Panc1 (cell line): ENCODE results near the gene ZFYVE21. TPM values are rescaled to one million over a fixed set of nuclear protein-coding genes. Genes with fewer than 3 reads are reported as not detected.

ENCODE experiments used
- ATAC-seq: fragments of 200-7000 bp; cut with Tn5 transposase; 2 replicates; pipeline ENCODE4 v1.9.1; 2020; ENCODE audit warnings: mild to moderate bottlenecking, moderate library complexity
- BruUV-seq: library from RNA; stranded (reverse); fragments of 400-500 nt; replicated peaks from 2 replicates; lab custom pipeline; 2021; lab: Mats Ljungman, UMichigan
- CTCF ChIA-PET: fragments of 300-600 bp; sonication (Branson Sonifier 250); formaldehyde crosslinking; loops from one replicate; lab custom pipeline; 2022; ENCODE audit warnings: antibody characterized with exemption; lab: Charles Lee
- POLR2A ChIA-PET: fragments of 300-600 bp; sonication (Branson Sonifier 250); formaldehyde crosslinking; loops from one replicate; lab custom pipeline; 2022; ENCODE audit warnings: antibody characterized with exemption; lab: Charles Lee
- DNase-seq: peaks from one replicate; pipeline ENCODE4 v3.0.0-alpha.2; 2010; ENCODE audit warnings: low read depth, low spot score
- H3K27ac ChIP-seq: 2 replicates; pipeline ENCODE4 v1.5.1; 2011; ENCODE audit warnings: mild to moderate bottlenecking, low read length, inconsistent platforms
- H3K27me3 ChIP-seq: fragments of 200-500 bp; sonication (Bioruptor generic); 2 replicates; pipeline ENCODE4 v1.6.0; 2014; ENCODE audit warnings: low read length, inconsistent platforms; ENCODE audit not compliant: control insufficient read depth, insufficient read depth
- H3K36me3 ChIP-seq: fragments of 200-500 bp; sonication (Bioruptor generic); 2 replicates; pipeline ENCODE4 v1.5.1; 2014; ENCODE audit warnings: inconsistent platforms, mild to moderate bottlenecking, low read length, moderate library complexity; ENCODE audit not compliant: control insufficient read depth, insufficient read depth
- H3K4me1 ChIP-seq: 2 replicates; pipeline ENCODE4 v1.5.1; 2011; ENCODE audit warnings: inconsistent platforms, mild to moderate bottlenecking, low read length, moderate library complexity; ENCODE audit not compliant: control insufficient read depth, insufficient read depth
- H3K4me3 ChIP-seq, 2 experiments: 2 replicates each; pipeline ENCODE4 v1.5.1; 2011 to 2012; ENCODE audit warnings: low read depth in 2 of 2, low read length in 2 of 2, mild to moderate bottlenecking in 2 of 2, inconsistent platforms in 1 of 2, moderate library complexity in 1 of 2
- H3K9me3 ChIP-seq: fragments of 200-500 bp; sonication (Bioruptor generic); 2 replicates; pipeline ENCODE4 v1.5.1; 2014; ENCODE audit warnings: low read depth, mild to moderate bottlenecking, inconsistent platforms, low read length, moderate library complexity; ENCODE audit not compliant: control insufficient read depth, insufficient read depth
- CTCF ChIP-seq: fragments of 450-650 bp; IDR thresholded peaks from 2 replicates; pipeline ENCODE4 v1.5.1; 2017; ENCODE audit warnings: mild to moderate bottlenecking
- POLR2AphosphoS5 ChIP-seq: IDR thresholded peaks from 2 replicates; pipeline ENCODE4 v1.6.1; 2012; ENCODE audit warnings: mild to moderate bottlenecking, low read depth, low read length, moderate library complexity
- SIN3A ChIP-seq: IDR thresholded peaks from 2 replicates; pipeline ENCODE4 v1.6.1; 2012; ENCODE audit warnings: low read depth, mild to moderate bottlenecking, low read length, moderate library complexity, borderline replicate concordance; ENCODE audit not compliant: insufficient read depth
- TCF7L2 ChIP-seq: IDR thresholded peaks from 2 replicates; pipeline ENCODE4 v1.6.1; 2011; ENCODE audit warnings: mild to moderate bottlenecking, low read depth, low read length, inconsistent platforms
- in situ Hi-C: cut with HindIII; loops from 2 replicates; pipeline ENCODE4 v1.10.0; 2016; ENCODE audit warnings: low sequenced_read_pairs, low pct_unique_long_range_greater_than_20kb
- intact Hi-C: fragments of 100-400 bp; cut with micrococcal nuclease; formaldehyde crosslinking; loops from one replicate; pipeline ENCODE4 v1.10.0; 2022; ENCODE audit not compliant: unreplicated experiment
- total RNA-seq: library from RNA; stranded (reverse); gene quantifications from one replicate; pipeline ENCODE4 v1.2.1, GENCODE V29; 2021; ENCODE audit not compliant: unreplicated experiment
- TF ChIP-seq, protein P1 (sequence below), 2 experiments: IDR thresholded peaks; 2 replicates each; pipeline ENCODE4 v1.6.1; 2011 to 2012; ENCODE audit warnings: low read depth in 2 of 2, control low read depth in 1 of 2, low read length in 1 of 2, mild to moderate bottlenecking in 1 of 2, moderate library complexity in 1 of 2; ENCODE audit not compliant: insufficient read depth in 1 of 2

ZFYVE21 gene
- total RNA-seq, 1 experiment from 2014 or later: 41.8 TPM

DNA sequence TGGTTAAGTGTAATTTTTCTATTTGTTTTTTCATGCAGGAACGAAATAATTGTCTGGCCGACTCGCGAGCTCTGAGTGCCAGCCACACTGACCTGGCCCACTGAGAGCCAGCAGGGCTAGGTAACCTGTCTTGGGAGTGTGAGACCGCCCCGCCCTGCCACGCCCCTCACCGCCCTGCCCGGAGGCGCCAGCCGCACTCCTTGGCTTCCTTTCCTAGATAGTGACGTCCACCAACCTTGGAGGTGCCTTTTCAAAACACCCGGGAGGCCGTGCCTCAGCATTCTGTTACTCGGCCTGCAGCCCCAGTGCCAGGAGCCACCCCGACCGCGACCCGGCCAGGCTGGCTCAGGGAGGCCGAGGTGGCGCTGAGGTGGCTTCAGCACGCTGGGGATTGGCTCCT, 22.1 kb upstream of the ZFYVE21 start:
- Histone ChIP-seq H3K27ac (no peak overlapping the region), H3K36me3 (peaks cover 2% of the 10 kb centered on the region; the same call in 1 of the 2 replicates), H3K4me1 (peaks cover 25% of the 10 kb centered on the region), H3K4me3 (no peak overlapping the region), H3K27me3 (no peaks in the 10 kb centered on the region), H3K9me3 (no peaks in the 10 kb centered on the region)
- DNase-seq (no peak), ATAC-seq (no peak)
- TF ChIP-seq, protein P1, sequence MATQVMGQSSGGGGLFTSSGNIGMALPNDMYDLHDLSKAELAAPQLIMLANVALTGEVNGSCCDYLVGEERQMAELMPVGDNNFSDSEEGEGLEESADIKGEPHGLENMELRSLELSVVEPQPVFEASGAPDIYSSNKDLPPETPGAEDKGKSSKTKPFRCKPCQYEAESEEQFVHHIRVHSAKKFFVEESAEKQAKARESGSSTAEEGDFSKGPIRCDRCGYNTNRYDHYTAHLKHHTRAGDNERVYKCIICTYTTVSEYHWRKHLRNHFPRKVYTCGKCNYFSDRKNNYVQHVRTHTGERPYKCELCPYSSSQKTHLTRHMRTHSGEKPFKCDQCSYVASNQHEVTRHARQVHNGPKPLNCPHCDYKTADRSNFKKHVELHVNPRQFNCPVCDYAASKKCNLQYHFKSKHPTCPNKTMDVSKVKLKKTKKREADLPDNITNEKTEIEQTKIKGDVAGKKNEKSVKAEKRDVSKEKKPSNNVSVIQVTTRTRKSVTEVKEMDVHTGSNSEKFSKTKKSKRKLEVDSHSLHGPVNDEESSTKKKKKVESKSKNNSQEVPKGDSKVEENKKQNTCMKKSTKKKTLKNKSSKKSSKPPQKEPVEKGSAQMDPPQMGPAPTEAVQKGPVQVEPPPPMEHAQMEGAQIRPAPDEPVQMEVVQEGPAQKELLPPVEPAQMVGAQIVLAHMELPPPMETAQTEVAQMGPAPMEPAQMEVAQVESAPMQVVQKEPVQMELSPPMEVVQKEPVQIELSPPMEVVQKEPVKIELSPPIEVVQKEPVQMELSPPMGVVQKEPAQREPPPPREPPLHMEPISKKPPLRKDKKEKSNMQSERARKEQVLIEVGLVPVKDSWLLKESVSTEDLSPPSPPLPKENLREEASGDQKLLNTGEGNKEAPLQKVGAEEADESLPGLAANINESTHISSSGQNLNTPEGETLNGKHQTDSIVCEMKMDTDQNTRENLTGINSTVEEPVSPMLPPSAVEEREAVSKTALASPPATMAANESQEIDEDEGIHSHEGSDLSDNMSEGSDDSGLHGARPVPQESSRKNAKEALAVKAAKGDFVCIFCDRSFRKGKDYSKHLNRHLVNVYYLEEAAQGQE (IDR thresholded peaks at IDR 0.05; ENCODE audit: insufficient read depth in 1 of 2, low read depth in 2 of 2, low read length in 1 of 2): no peak
- TF ChIP-seq POLR2AphosphoS5 (no peak), TCF7L2 (no peak)
- BruUV-seq: no TSS peak
- CTCF ChIA-PET: no interaction called here
- POLR2A ChIA-PET: no interaction called here
- in situ Hi-C loops (no loop called here), intact Hi-C loops (no loop called here)

GRCh38 chr14:103694572-103695026, 21.0 kb upstream of the ZFYVE21 start:
- in situ Hi-C loops: no loop called here

More at GRCh38 chr14:103694572-103695026, 21.0 kb upstream of the ZFYVE21 start:
- CTCF ChIA-PET: no interaction called here
- H3K4me1 ChIP-seq: peaks cover 29% of the 10 kb centered on the region
- BruUV-seq: TSS peak; percentile 17
- no peak overlapping the region for H3K27ac ChIP-seq
- no peaks in the 10 kb centered on the region for H3K27me3 ChIP-seq
- H3K36me3 ChIP-seq: peaks cover 2% of the 10 kb centered on the region; the same call in 1 of the 2 replicates
- DNase-seq (no peak), ATAC-seq (no peak)
- no peaks in the 10 kb centered on the region for H3K9me3 ChIP-seq
- TF ChIP-seq SIN3A: no peak
- no peak for TF ChIP-seq CTCF
- no peak for TF ChIP-seq POLR2AphosphoS5
- TF ChIP-seq TCF7L2: no peak
- TF ChIP-seq, protein P1 (IDR thresholded peaks at IDR 0.05; ENCODE audit: insufficient read depth in 1 of 2, low read depth in 2 of 2, low read length in 1 of 2): no peak
- POLR2A ChIA-PET: no interaction called here
- intact Hi-C loops: no loop called here
- no peak overlapping the region for H3K4me3 ChIP-seq
